Testis (tissue), 3 donors: ENCODE results near the gene CFAP53. TPM values are rescaled to one million over a fixed set of nuclear protein-coding genes. Genes with fewer than 3 reads are reported as not detected.

Experiments
- DNase-seq: peaks from one replicate; pipeline ENCODE4 v3.0.0-alpha.2; 2019
- H3K27ac ChIP-seq, 2 donors: fragments of 200-600 bp; sonication (generic); one replicate each; pipeline ENCODE4 v1.5.1; 2019
- H3K27me3 ChIP-seq: fragments of 200-600 bp; sonication (generic); one replicate; pipeline ENCODE4 v1.5.1; 2019
- H3K36me3 ChIP-seq: fragments of 200-600 bp; sonication (generic); one replicate; pipeline ENCODE4 v1.5.1; 2017; ENCODE audit warnings: low read depth; ENCODE audit errors: missing control alignments
- H3K4me1 ChIP-seq: fragments of 200-600 bp; sonication (generic); one replicate; pipeline ENCODE4 v1.5.1; 2019
- H3K4me3 ChIP-seq, 2 donors: fragments of 200-600 bp; sonication (generic); one replicate each; pipeline ENCODE4 v1.5.1; 2017 to 2019
- H3K9me3 ChIP-seq: fragments of 200-600 bp; sonication (generic); one replicate; pipeline ENCODE4 v1.5.1; 2017
- CTCF ChIP-seq, 3 experiments: fragments of 450-650 bp in 2 of 3; fragments of 200-600 bp in 1 of 3; sonication (generic) in 1 of 3; IDR thresholded peaks; one replicate each; pipeline ENCODE4 v1.5.1; 2016 to 2019; ENCODE audit warnings: antibody characterized with exemption in 3 of 3, mild to moderate bottlenecking in 2 of 3, moderate library complexity in 1 of 3
- POLR2A ChIP-seq: fragments of 450-650 bp; IDR thresholded peaks from one replicate; pipeline ENCODE4 v1.6.1; 2017; ENCODE audit warnings: antibody characterized with exemption, mild to moderate bottlenecking, moderate library complexity
- WGBS, 2 donors: methylation state at CpG; one replicate each; pipeline ENCODE4 v1.1.5; 2018; 5-methylcytosine and 5-hydroxymethylcytosine counted together
- intact Hi-C: fragments of 100-400 bp; cut with DNase I; formaldehyde crosslinking; loops from one replicate; pipeline ENCODE4 v1.15.1; 2023; ENCODE audit warnings: low total_unique reads
- polyA plus RNA-seq: library from polyadenylated mRNA; stranded (reverse); fragments of 350-450 nt; fragmentation: Illumina TruSeq; extraction: RNeasy Lipid Tissue Mini Kit (QIAGEN cat#74804); gene quantifications from one replicate; pipeline ENCODE4 v1.2.3, GENCODE V29; 2014; ENCODE audit warnings: low read depth, low replicate concordance; ENCODE audit not compliant: insufficient read depth
- total RNA-seq, 2 donors: library from RNA; depleted of rRNA; stranded (reverse); fragments of >200 nt; gene quantifications; one replicate each; pipeline ENCODE4 v1.2.3, GENCODE V29; 2016

Gene CFAP53
- total and polyA plus RNA-seq, 3 donors from 2014 or later, result 22.7 to 72.8 (median 48.6) TPM

DNA sequence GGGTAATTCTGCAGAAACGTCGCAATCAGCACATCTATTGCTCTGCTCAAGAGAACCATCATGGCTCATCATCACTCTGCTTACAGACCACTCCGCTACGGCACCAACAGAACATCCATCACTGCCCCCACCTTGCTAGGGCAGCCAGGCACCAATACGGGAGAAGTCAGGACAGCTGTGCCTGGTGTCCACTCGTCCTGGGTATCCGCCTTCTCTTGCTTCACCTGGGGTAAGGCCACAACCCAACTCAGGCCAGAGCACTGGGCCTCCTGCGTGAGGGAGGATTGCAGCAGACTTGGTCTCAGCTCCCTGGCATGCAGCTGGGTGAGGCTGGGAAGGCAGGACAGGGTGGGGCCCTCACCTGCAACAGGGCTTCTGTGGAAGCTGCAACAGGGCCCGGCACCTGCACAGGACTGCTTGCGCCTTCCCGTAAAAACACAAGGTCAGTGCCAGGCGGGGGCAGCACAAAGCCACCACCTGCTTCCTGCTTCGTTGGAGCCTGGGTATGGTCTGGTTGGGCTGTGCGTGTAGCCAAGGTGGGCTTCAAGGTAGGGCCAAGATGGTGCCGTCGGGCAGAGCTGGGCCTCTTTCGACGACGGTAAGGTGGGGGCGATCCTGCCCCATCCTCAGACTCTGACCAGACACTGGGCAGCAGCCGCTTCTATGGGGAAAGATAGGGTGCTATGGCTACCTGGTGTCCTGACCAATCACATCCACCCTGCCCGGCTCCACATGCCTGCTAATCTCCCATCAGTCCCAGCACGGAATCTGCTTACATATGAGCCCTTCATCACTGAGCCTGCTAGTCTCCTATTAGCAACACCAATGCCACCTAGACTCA is 7.1 kb upstream of the CFAP53 start:
- TF ChIP-seq CTCF (IDR thresholded peaks at IDR 0.05), result no peak
- TF ChIP-seq POLR2A, result no peak
- WGBS, 2 donors, result 94% methylated on average over 13 to 21 of the region's 23 CpGs
- Histone ChIP-seq H3K4me3 (no peak overlapping the region), H3K9me3 (no peaks in the 10 kb centered on the region), H3K36me3 (no peaks in the 10 kb centered on the region), H3K4me1 (no peaks in the 10 kb centered on the region), H3K27me3 (no peaks in the 10 kb centered on the region), H3K27ac (no peak overlapping the region)
- no peak for DNase-seq
- intact Hi-C loops, result no loop called here

DNA sequence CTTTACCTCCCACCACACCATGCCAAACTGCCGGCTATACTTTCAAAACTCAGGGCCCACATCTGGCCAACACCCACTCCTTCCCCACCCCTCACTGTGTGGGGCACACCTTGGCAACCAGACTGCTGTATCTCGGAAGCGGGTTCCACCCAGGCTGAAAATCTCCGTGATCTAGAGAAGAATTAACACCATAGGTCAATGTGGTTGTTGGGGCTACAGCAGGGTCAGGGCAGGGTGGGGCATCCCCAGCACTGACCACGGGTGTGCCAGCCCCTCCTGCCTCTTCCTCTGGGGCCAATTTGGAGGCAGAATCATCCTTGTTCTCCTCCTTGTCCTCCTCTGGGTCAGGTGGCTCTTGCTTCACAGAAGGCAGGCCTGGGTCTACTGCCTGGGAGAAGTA is 6.3 kb upstream of the CFAP53 start:
- Histone ChIP-seq H3K27ac (no peak overlapping the region), H3K27me3 (no peaks in the 10 kb centered on the region), H3K4me3 (no peak overlapping the region), H3K4me1 (no peaks in the 10 kb centered on the region), H3K9me3 (no peaks in the 10 kb centered on the region), H3K36me3 (no peaks in the 10 kb centered on the region)
- DNase-seq, result no peak
- no peak for TF ChIP-seq CTCF (IDR thresholded peaks at IDR 0.05)
- 92 to 100% methylated on average over 2 to 5 of the region's 5 CpGs for WGBS, 2 donors
- intact Hi-C loops, result no loop called here

DNA sequence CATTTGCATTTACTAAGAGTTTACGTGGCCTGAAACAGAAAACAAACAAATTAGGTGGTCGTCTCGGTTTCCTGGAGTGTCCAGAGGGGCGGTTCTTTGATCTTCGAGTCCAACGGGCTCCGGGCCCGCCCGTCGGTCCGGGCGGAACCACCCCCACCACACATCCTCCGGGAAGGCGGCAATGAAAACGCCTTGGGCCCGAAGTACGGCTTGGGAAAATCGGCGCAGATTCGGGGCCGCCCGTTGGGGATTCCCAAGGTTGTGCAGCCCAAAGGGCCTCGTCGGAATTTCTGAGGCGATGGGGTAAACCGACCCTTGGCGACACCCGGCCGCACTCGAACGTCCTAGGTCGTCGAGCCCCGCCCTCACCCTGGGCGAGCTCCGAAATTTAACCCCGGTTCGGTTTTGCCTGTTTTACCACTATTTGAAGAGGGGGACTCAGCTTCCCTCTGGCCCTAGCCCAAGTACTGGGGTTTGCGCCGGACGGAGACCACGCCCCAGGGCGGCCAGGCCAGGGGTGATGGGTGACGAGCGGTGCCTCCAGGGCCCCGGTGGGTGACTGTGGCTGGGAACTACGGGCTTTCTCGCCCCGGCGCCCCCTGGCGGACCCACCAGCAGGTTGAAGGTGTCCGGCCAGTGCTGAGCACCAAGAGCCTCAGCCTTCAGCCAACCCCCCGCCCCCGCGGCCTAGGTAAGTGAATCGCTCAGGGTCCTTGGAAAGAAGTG is 1.9 kb upstream of the CFAP53 start:
- peak in 2 of 3 experiments; percentile 44 to 46 for TF ChIP-seq CTCF (IDR thresholded peaks at IDR 0.05)
- TF ChIP-seq POLR2A, result no peak
- 28 to 36% methylated on average over 46 to 56 of the region's 56 CpGs for WGBS, 2 donors
- H3K27me3 ChIP-seq, result no peaks in the 10 kb centered on the region
- peak overlapping the region; percentile 31 to 56 for H3K4me3 ChIP-seq
- H3K4me1 ChIP-seq, result peaks cover 10% of the 10 kb centered on the region
- peak overlapping the region; percentile 28 to 79 for H3K27ac ChIP-seq
- no peaks in the 10 kb centered on the region for H3K36me3 ChIP-seq
- no peaks in the 10 kb centered on the region for H3K9me3 ChIP-seq
- intact Hi-C loops, result no loop called here
- peak; percentile 77 for DNase-seq

DNA sequence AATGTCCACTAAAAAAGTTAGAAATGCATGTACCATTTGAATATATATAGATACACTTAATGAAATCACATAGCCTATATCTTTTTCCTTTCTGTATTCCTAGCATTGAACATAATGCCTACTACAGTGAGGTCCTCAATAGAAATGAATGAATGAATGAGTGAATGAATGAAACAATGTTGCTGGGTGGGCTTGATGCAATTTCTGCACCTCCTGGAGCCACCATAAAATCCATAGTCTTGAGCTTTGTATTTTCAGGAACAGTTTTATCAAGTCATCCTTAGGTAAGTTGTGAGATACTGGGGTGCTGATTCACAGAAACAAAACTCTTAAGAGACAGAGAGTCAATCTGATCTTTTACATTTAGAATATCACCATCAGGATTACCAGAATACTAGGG is 3.3 kb downstream of the CFAP53 start:
- no peak for TF ChIP-seq POLR2A
- no peak for TF ChIP-seq CTCF (IDR thresholded peaks at IDR 0.05)
- no peaks in the 10 kb centered on the region for H3K9me3 ChIP-seq
- H3K4me1 ChIP-seq, result peaks cover 10% of the 10 kb centered on the region
- no peak overlapping the region for H3K27ac ChIP-seq
- no peaks in the 10 kb centered on the region for H3K36me3 ChIP-seq
- no peak overlapping the region for H3K4me3 ChIP-seq
- DNase-seq, result no peak
- intact Hi-C loops, result no loop called here
- H3K27me3 ChIP-seq, result no peaks in the 10 kb centered on the region
